Smooth muscle cell of the coronary artery (primary cell): ENCODE measurements around the gene ZFTA. TPM values are rescaled to one million over a fixed set of nuclear protein-coding genes. Genes with fewer than 3 reads are reported as not detected.

Source experiments
- total RNA-seq: library from RNA; depleted of rRNA; stranded (reverse); fragments of >200 nt; gene quantifications from 2 replicates; pipeline ENCODE4 v1.2.3, GENCODE V29; 2014; ENCODE audit warnings: low replicate concordance

ZFTA gene
- 10.0 and 17.2 TPM in 2 replicates for total RNA-seq

DNA sequence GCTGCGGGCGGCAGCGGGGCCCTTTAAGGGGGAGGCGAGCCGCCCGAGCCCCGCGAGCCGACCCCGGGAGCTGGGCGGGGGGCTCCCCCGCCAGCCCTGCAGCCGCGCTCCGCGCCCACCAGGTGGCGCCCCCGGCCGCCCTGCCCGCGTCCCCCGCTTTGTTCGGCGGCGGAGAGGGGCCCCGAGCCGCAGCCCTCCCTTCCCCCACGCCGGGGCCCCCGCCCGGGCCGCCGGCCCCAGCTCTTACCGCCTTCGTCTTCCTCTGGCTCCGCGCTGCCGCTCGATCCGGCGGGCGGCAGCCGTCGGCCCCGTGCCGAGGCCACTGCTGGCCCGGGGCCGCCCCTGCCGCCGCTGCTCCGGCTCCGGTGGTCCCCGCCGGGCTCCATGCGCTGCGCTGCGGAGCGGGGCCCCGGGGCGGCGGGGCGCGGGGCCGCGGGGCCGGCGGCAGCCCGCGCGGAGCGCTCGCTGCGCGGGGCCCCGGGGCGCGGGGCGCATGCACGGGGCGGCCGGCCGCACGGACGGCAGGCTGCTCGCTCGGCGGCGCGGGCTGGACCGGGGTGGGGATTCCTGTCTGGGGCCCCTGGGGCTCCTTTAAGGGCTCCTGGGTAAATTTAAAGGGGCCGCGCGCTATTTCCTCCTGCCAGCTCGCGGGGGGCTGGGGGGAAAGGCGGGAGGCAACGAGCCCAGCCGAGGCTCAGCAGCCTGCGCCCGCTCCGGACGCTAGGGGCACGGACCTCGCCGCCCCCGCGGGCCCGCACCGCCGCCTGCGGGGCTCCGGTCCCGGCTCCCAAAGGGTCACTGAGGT, at the start of gene ZFTA:
Gene ZFTA, minus strand, starts transcription at position 539 of the 805 bp plus-strand sequence. Its CDS starts 153 bp downstream, at position 386.

DNA sequence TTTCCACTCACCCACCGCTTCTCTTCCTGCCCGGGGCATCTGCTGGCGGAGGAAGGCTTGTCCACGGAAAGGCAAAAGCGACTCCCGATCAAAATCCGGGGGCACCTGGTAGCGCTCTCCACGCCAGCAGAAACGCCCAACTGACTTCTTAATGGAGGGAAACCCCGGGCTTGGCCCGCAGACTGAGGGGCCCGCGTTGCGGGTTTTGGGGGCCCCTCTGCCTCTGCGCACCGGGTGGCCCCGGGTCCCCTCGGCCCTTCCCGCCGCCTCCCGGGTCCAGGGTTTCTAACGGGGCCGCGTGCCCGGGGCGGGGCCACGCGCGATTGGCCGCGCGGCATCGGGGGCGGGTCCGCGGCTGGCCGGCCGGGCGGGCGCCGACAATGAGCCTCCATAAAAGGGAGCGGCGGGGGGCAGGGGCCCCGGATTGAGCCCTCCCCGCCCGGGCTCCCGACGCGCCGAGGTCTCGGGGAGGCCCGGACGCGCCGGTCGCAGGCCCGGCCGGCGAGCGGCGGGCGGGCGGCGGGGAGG, 44.5 kb upstream of the ZFTA start, which contains the start of gene SPINDOC:
Gene SPINDOC, plus strand, starts transcription at position 422 of the 528 bp plus-strand sequence. CDS start 231 bp downstream, outside the sequence.

Other genes with a start within 250 kb of the ZFTA start
- gene PLAAT4, start 232.0 kb downstream of the ZFTA start, total RNA-seq, result 8.3 and 49.4 TPM in 2 replicates
- gene PLAAT2, start 205.4 kb downstream of the ZFTA start, total RNA-seq, result not detected in 2 replicates
- gene PLAAT3, start 154.3 kb downstream of the ZFTA start, total RNA-seq, result 18.1 and 52.2 TPM in 2 replicates
- gene ATL3, start 97.4 kb downstream of the ZFTA start, total RNA-seq, result 57.1 and 70.7 TPM in 2 replicates
- gene RTN3, start 87.3 kb downstream of the ZFTA start, total RNA-seq, result 24.1 and 35.3 TPM in 2 replicates
- gene SPINDOC, start 44.7 kb upstream of the ZFTA start, total RNA-seq, result 6.7 and 12.0 TPM in 2 replicates
- gene MARK2, start 70.3 kb upstream of the ZFTA start, total RNA-seq, result 2.0 and 6.4 TPM in 2 replicates
- 0.70 and 4.5 TPM in 2 replicates for gene RCOR2, start 148.4 kb upstream of the ZFTA start, total RNA-seq
- gene NAA40, start 170.2 kb upstream of the ZFTA start, total RNA-seq, result 9.3 and 13.5 TPM in 2 replicates
- 198 and 548 TPM in 2 replicates for gene COX8A, start 205.8 kb upstream of the ZFTA start, total RNA-seq
- 59.2 and 63.1 TPM in 2 replicates for gene OTUB1, start 217.7 kb upstream of the ZFTA start, total RNA-seq